HepG2 (cell line): Measurements from ENCODE around the gene BLMH. TPM values are rescaled to one million over a fixed set of nuclear protein-coding genes. Genes with fewer than 3 reads are reported as not detected.
A peak's percentile ranks its signal among the peaks of the same experiment; 100 is the strongest.

Experiments
- DNMT1 ChIP-seq: sonication (generic); formaldehyde crosslinking; IDR thresholded peaks from 2 replicates; pipeline ENCODE4 v1.5.1; 2020; ENCODE audit warnings: mild to moderate bottlenecking, missing genetic modification reagents
- FOXP4 ChIP-seq: sonication (generic); formaldehyde crosslinking; IDR thresholded peaks from 2 replicates; pipeline ENCODE4 v1.4.0; 2020; ENCODE audit warnings: missing genetic modification reagents
- GLI4 ChIP-seq: sonication (generic); formaldehyde crosslinking; IDR thresholded peaks from 2 replicates; pipeline ENCODE4 v1.5.1; 2020; ENCODE audit warnings: missing genetic modification reagents, mild to moderate bottlenecking, moderate library complexity, borderline replicate concordance
- GPN1 ChIP-seq: sonication (generic); formaldehyde crosslinking; IDR thresholded peaks from 2 replicates; pipeline ENCODE4 v1.5.1; 2020; ENCODE audit warnings: missing genetic modification reagents, borderline replicate concordance
- HMG20B ChIP-seq: conservative IDR thresholded peaks from 2 replicates; pipeline ENCODE4 v1.6.1; 2016; ENCODE audit warnings: missing genetic modification reagents, missing compliant biosample characterization
- HOMEZ ChIP-seq: IDR thresholded peaks from 2 replicates; pipeline ENCODE4 v1.6.1; 2016; ENCODE audit warnings: low read depth
- HOXA3 ChIP-seq: sonication (generic); formaldehyde crosslinking; IDR thresholded peaks from 2 replicates; pipeline ENCODE4 v1.5.0; 2020; ENCODE audit warnings: missing genetic modification reagents
- HOXA9 ChIP-seq: sonication (generic); formaldehyde crosslinking; IDR thresholded peaks from 2 replicates; pipeline ENCODE4 v1.8.1; 2022; ENCODE audit warnings: missing genetic modification reagents, mild to moderate bottlenecking, moderate library complexity, borderline replicate concordance
- KLF15 ChIP-seq: sonication (generic); formaldehyde crosslinking; IDR thresholded peaks from 2 replicates; pipeline ENCODE4 v1.8.1; 2023; ENCODE audit warnings: borderline replicate concordance, mild to moderate bottlenecking, inconsistent platforms, missing genetic modification reagents, mixed read lengths
- ZBTB7A ChIP-seq: sonication (generic); formaldehyde crosslinking; IDR thresholded peaks from 2 replicates; pipeline ENCODE4 v1.8.0; 2022; ENCODE audit warnings: mild to moderate bottlenecking, missing genetic modification reagents
- ZHX2 ChIP-seq, 2 experiments: sonication (generic) in 1 of 2; formaldehyde crosslinking in 1 of 2; IDR thresholded peaks; 2 replicates each; pipeline versions ENCODE4 v1.6.1 to v1.9.0; 2014 to 2022; ENCODE audit warnings: antibody characterized with exemption in 1 of 2, borderline replicate concordance in 1 of 2, inconsistent platforms in 1 of 2, low read depth in 1 of 2, missing genetic modification reagents in 1 of 2
- ZMAT3 ChIP-seq: sonication (generic); formaldehyde crosslinking; conservative IDR thresholded peaks from 2 replicates; pipeline ENCODE4 v1.7.0; 2021; ENCODE audit warnings: missing genetic modification reagents
- ZNF367 ChIP-seq: sonication (generic); formaldehyde crosslinking; IDR thresholded peaks from 2 replicates; pipeline ENCODE4 v1.4.0; 2020; ENCODE audit warnings: missing genetic modification reagents, borderline replicate concordance
- ZNF468 ChIP-seq: sonication (generic); formaldehyde crosslinking; IDR thresholded peaks from 2 replicates; pipeline ENCODE4 v1.8.0; 2022; ENCODE audit warnings: mild to moderate bottlenecking, moderate library complexity, missing genetic modification reagents
- ZNF543 ChIP-seq: sonication (generic); formaldehyde crosslinking; IDR thresholded peaks from 2 replicates; pipeline ENCODE4 v1.4.0; 2020; ENCODE audit warnings: mild to moderate bottlenecking, missing genetic modification reagents
- ZNF572 ChIP-seq: sonication (generic); formaldehyde crosslinking; IDR thresholded peaks from 2 replicates; pipeline ENCODE4 v1.5.1; 2020; ENCODE audit warnings: mild to moderate bottlenecking, missing genetic modification reagents
- polyA plus RNA-seq, 8 experiments: library from polyadenylated mRNA; depleted of rRNA in 3 of 8; stranded (reverse) in 7 of 8; unstranded in 1 of 8; fragments of >200 nt; fragmentation: Illumina TruSeq in 4 of 8; extraction: Trizol in 4 of 8; gene quantifications; 2 replicates each; pipeline versions ENCODE4 v1.2.1 to v1.2.3, GENCODE V29; 2011 to 2016; ENCODE audit warnings: low read depth in 4 of 8, missing spikeins in 1 of 8, mixed read lengths in 1 of 8; ENCODE audit not compliant: insufficient read depth in 1 of 8
- total RNA-seq, 5 experiments: library from RNA; depleted of rRNA; stranded (reverse); fragments of >200 nt; fragmentation: Illumina TruSeq; extraction: Trizol; gene quantifications; 2 replicates each; pipeline ENCODE4 v1.2.3, GENCODE V29; 2016; ENCODE audit warnings: low read depth in 1 of 5

The BLMH gene
- total and polyA plus RNA-seq, 2 of the 13 experiments (the other 11 are each of a cell fraction or from before 2014, with no cell fraction given) = 12.1 to 41.0 TPM

GRCh38 chr17:30290696-30291542 lies 825 bp downstream of the BLMH start (continued):
- no peak for TF ChIP-seq HOMEZ (CRISPR knock-in tag)
- TF ChIP-seq ZNF367 (CRISPR knock-in tag) = no peak
- TF ChIP-seq DNMT1 (CRISPR knock-in tag) = no peak
- TF ChIP-seq ZMAT3 (CRISPR knock-in tag) = 0 out of 2 replicates have a peak, but pooled peaks have one; percentile 54
- no peak for TF ChIP-seq HOXA3
- no peak for TF ChIP-seq HMG20B (CRISPR knock-in tag)
- TF ChIP-seq KLF15 (CRISPR knock-in tag) = no peak
- no peak for TF ChIP-seq ZNF572 (CRISPR knock-in tag)
- TF ChIP-seq ZHX2 (IDR thresholded peaks at IDR 0.05; ENCODE audit: low read depth) = no peak
- no peak for TF ChIP-seq ZHX2 (CRISPR knock-in tag; IDR thresholded peaks at IDR 0.05; ENCODE audit: borderline replicate concordance)
- TF ChIP-seq HOXA9 (CRISPR knock-in tag) = no peak
- peak; percentile 83; the same call in 1 of the 2 replicates for TF ChIP-seq ZNF468 (CRISPR knock-in tag)
- TF ChIP-seq ZNF543 (CRISPR knock-in tag) = no peak
- no peak for TF ChIP-seq FOXP4
- TF ChIP-seq ZBTB7A (CRISPR knock-in tag) = no peak
- TF ChIP-seq GLI4 (CRISPR knock-in tag) = no peak
- no peak for TF ChIP-seq GPN1 (CRISPR knock-in tag)
